K562 (cell line): ENCODE results near the gene PRDM8. TPM values are rescaled to one million over a fixed set of nuclear protein-coding genes. Genes with fewer than 3 reads are reported as not detected.

Experiments used
- AFF4 ChIP-seq: sonication (generic); formaldehyde crosslinking; IDR thresholded peaks from 2 replicates; pipeline ENCODE4 v1.8.0; 2023; ENCODE audit warnings: mild to moderate bottlenecking, missing genetic modification reagents
- ARID3B ChIP-seq: fragments of 250-450 bp; sonication (Bioruptor Pico); IDR thresholded peaks from 2 replicates; pipeline ENCODE4 v1.4.0; 2020; ENCODE audit warnings: borderline replicate concordance
- BHLHE40 ChIP-seq: IDR thresholded peaks from 2 replicates; pipeline ENCODE4 v1.6.1; 2011; ENCODE audit warnings: low read length, improper control_type of control experiment
- BRD9 ChIP-seq: fragments of 450-650 bp; IDR thresholded peaks from 2 replicates; pipeline ENCODE4 v1.6.1; 2018; ENCODE audit warnings: low read depth; ENCODE audit not compliant: partially characterized antibody
- CBFA2T2 ChIP-seq: fragments of 450-650 bp; conservative IDR thresholded peaks from 2 replicates; pipeline ENCODE4 v1.6.1; 2017; ENCODE audit warnings: mild to moderate bottlenecking
- DDX20 ChIP-seq: fragments of 450-650 bp; IDR thresholded peaks from 2 replicates; pipeline ENCODE4 v1.6.1; 2016; ENCODE audit warnings: missing genetic modification characterization, low read depth, mild to moderate bottlenecking, missing compliant biosample characterization, moderate library complexity
- EHMT2 ChIP-seq: fragments of 450-650 bp; IDR thresholded peaks from 2 replicates; pipeline ENCODE4 v1.6.1; 2018; ENCODE audit warnings: antibody characterized with exemption
- FUS ChIP-seq: fragments of 200-400 bp; formaldehyde crosslinking; optimal IDR thresholded peaks from 2 replicates; pipeline ENCODE3; 2017; ENCODE audit warnings: low read depth, low read length
- GATA2 ChIP-seq: sonication (generic); formaldehyde crosslinking; IDR thresholded peaks from 2 replicates; pipeline ENCODE4 v1.4.0; 2020; ENCODE audit warnings: mild to moderate bottlenecking, missing genetic modification reagents
- GATAD2B ChIP-seq: fragments of 450-650 bp; IDR thresholded peaks from 2 replicates; pipeline ENCODE4 v1.6.1; 2017; ENCODE audit warnings: mild to moderate bottlenecking, borderline replicate concordance
- HSF4 ChIP-seq: fragments of 250-450 bp; sonication (Bioruptor Pico); IDR thresholded peaks from 2 replicates; pipeline ENCODE4 v2.1.2; 2022; ENCODE audit warnings: mild to moderate bottlenecking, moderate library complexity, borderline replicate concordance
- MAFF ChIP-seq: IDR thresholded peaks from 2 replicates; pipeline ENCODE4 v1.6.1; 2012; ENCODE audit warnings: low read length, improper control_type of control experiment
- MEIS2 ChIP-seq: fragments of 450-650 bp; IDR thresholded peaks from 2 replicates; pipeline ENCODE4 v1.6.1; 2014; ENCODE audit warnings: mild to moderate bottlenecking; ENCODE audit not compliant: partially characterized antibody
- MLLT1 ChIP-seq, 2 experiments: fragments of 450-650 bp; IDR thresholded peaks; 2 replicates each; pipeline ENCODE4 v1.6.1; 2016
- NRF1 ChIP-seq, 2 experiments: fragments of 450-650 bp; IDR thresholded peaks in 1 of 2; conservative IDR thresholded peaks in 1 of 2; 2 replicates each; pipeline ENCODE4 v1.6.1; 2014; ENCODE audit warnings: mild to moderate bottlenecking in 2 of 2
- SMARCB1 ChIP-seq: IDR thresholded peaks from 2 replicates; pipeline ENCODE4 v1.6.1; 2011; ENCODE audit warnings: improper control_type of control experiment, low read depth; ENCODE audit not compliant: insufficient read length
- SPI1 ChIP-seq: IDR thresholded peaks from 2 replicates; pipeline ENCODE4 v1.6.1; 2011; ENCODE audit warnings: low read depth, low read length, control low read depth, borderline replicate concordance
- SRSF3 ChIP-seq: fragments of 200-400 bp; formaldehyde crosslinking; IDR thresholded peaks from 2 replicates; pipeline ENCODE4 v1.6.1; 2016; ENCODE audit warnings: mild to moderate bottlenecking, low read length, moderate library complexity; ENCODE audit not compliant: insufficient read depth
- STAT5A ChIP-seq: IDR thresholded peaks from 2 replicates; pipeline ENCODE4 v1.6.1; 2012; ENCODE audit warnings: low read length, inconsistent platforms, borderline replicate concordance
- ZNF717 ChIP-seq: fragments of 250-450 bp; sonication (Bioruptor Pico); IDR thresholded peaks from 2 replicates; pipeline ENCODE4 v1.5.0; 2021
- ZNF79 ChIP-seq: fragments of 250-450 bp; sonication (Bioruptor Pico); IDR thresholded peaks from 2 replicates; pipeline ENCODE4 v1.4.0; 2020; ENCODE audit warnings: low read depth, mild to moderate bottlenecking, moderate library complexity
- polyA plus RNA-seq, 8 experiments: library from polyadenylated mRNA; depleted of rRNA in 4 of 8; stranded (reverse) in 5 of 8; unstranded in 3 of 8; fragments of >200 nt; fragmentation: Nextera tagmentation in 2 of 8; fragmentation: Illumina TruSeq in 1 of 8; extraction: Ambion mirVana in 2 of 8; extraction: Trizol in 1 of 8; gene quantifications; 2 replicates each; pipeline versions ENCODE4 v1.2.1 to v1.2.3, GENCODE V29; 2011 to 2014; ENCODE audit warnings: inconsistent platforms in 1 of 8, missing spikeins in 1 of 8
- total RNA-seq, 7 experiments: library from RNA; depleted of rRNA in 6 of 7; stranded (reverse); fragments of >200 nt in 6 of 7; fragmentation: Illumina TruSeq in 2 of 7; extraction: Trizol in 2 of 7; gene quantifications; 2 replicates each; pipeline versions ENCODE4 v1.2.1 to v1.2.3, GENCODE V29; 2011 to 2021; ENCODE audit warnings: low replicate concordance in 1 of 7
- TF ChIP-seq, protein P1 (sequence below): fragments of 250-450 bp; sonication (Bioruptor Pico); IDR thresholded peaks from 2 replicates; pipeline ENCODE4 v1.5.1; 2021; ENCODE audit warnings: mild to moderate bottlenecking

The PRDM8 gene
- total and polyA plus RNA-seq, 9 of the 15 experiments (the other 6 are each of a cell fraction or from before 2014, with no cell fraction given): 0.40 TPM; not detected in 8

- peak; percentile 80 for TF ChIP-seq MEIS2
- TF ChIP-seq GATAD2B: peak; percentile 62; the same call in 1 of the 2 replicates
- peak; percentile 79 for TF ChIP-seq SMARCB1
- TF ChIP-seq FUS: no peak
- peak; percentile 98 for TF ChIP-seq CBFA2T2
- 0 out of 2 replicates have a peak, but pooled peaks have one; percentile 12 for TF ChIP-seq EHMT2
- TF ChIP-seq BRD9: peak; percentile 75
- TF ChIP-seq BHLHE40: peak; percentile 80
- TF ChIP-seq SPI1: peak; percentile 21; the same call in 1 of the 2 replicates
- TF ChIP-seq ZNF79 (CRISPR knock-in tag): no peak
- peak; percentile 97 for TF ChIP-seq STAT5A
- TF ChIP-seq ARID3B: no peak
- no peak for TF ChIP-seq DDX20 (tag)
- no peak for TF ChIP-seq HSF4 (CRISPR knock-in tag)
- 0 out of 2 replicates have a peak, but pooled peaks have one; percentile 15 for TF ChIP-seq MAFF
- TF ChIP-seq NRF1 (conservative IDR thresholded peaks at IDR 0.05 in 1 of 2, IDR thresholded peaks at IDR 0.05 in 1 of 2): peak in 1 of 2 experiments; percentile 56; a peak in 3 of 4 replicates
- no peak for TF ChIP-seq SRSF3
- no peak for TF ChIP-seq ZNF717 (CRISPR knock-in tag)
- TF ChIP-seq AFF4: no peak
- TF ChIP-seq, protein P1, sequence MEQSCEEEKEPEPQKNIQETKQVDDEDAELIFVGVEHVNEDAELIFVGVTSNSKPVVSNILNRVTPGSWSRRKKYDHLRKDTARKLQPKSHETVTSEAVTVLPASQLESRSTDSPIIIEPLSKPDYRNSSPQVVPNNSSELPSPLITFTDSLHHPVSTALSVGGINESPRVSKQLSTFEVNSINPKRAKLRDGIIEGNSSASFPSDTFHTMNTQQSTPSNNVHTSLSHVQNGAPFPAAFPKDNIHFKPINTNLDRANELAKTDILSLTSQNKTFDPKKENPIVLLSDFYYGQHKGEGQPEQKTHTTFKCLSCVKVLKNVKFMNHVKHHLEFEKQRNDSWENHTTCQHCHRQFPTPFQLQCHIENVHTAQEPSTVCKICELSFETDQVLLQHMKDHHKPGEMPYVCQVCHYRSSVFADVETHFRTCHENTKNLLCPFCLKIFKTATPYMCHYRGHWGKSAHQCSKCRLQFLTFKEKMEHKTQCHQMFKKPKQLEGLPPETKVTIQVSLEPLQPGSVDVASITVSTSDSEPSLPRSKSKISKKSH (CRISPR knock-in tag): no peak
- TF ChIP-seq MLLT1 (IDR thresholded peaks at IDR 0.05): no peak
- TF ChIP-seq GATA2 (CRISPR knock-in tag): peak; percentile 99
Observed at GRCh38 chr4:80253510-80253909, 56.2 kb downstream of the PRDM8 start (continued).
